ENCODE results near the gene FRMD3.
A peak's percentile ranks its signal among the peaks of the same experiment; 100 is the strongest.

Gene FRMD3

DNA sequence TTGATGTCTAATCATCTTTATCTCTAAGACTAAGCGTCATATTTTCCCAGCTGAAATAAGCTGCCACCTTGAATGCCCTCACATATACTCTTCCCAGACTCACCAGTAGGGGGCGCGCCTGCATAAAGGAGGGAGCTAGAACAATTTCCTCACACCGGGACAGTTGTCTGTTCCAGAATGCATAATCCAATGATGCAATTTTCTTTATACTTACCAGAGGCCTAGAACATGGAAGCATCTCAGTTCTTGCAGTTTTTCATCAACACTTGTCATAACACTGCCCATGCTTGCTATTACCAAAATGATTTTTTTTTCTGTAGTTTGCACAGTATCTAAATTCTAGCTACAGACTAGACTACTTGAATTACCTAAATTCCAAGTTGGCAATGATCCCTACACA is 203.9 kb downstream of the FRMD3 start:
- H3K9me3 ChIP-seq = no peaks in the 10 kb centered on the region
- peak; percentile 64 to 88 for DNase-seq (ENCODE audit: low spot score in 2 of 2)
- no peaks in the 10 kb centered on the region for H3K27me3 ChIP-seq (ENCODE audit: low read depth)
- H3K36me3 ChIP-seq (replicated peaks) = no peaks in the 10 kb centered on the region
- in situ Hi-C loops (cut with MboI; ENCODE audit: low sequenced_read_pairs) = loop anchor here (25.0 kb wide), 1 partner anchor 578 kb away; the partner anchor contains the start of gene KIF27
- H3K4me3 ChIP-seq = no peak overlapping the region
- no peaks in the 10 kb centered on the region for H3K4me1 ChIP-seq

DNA sequence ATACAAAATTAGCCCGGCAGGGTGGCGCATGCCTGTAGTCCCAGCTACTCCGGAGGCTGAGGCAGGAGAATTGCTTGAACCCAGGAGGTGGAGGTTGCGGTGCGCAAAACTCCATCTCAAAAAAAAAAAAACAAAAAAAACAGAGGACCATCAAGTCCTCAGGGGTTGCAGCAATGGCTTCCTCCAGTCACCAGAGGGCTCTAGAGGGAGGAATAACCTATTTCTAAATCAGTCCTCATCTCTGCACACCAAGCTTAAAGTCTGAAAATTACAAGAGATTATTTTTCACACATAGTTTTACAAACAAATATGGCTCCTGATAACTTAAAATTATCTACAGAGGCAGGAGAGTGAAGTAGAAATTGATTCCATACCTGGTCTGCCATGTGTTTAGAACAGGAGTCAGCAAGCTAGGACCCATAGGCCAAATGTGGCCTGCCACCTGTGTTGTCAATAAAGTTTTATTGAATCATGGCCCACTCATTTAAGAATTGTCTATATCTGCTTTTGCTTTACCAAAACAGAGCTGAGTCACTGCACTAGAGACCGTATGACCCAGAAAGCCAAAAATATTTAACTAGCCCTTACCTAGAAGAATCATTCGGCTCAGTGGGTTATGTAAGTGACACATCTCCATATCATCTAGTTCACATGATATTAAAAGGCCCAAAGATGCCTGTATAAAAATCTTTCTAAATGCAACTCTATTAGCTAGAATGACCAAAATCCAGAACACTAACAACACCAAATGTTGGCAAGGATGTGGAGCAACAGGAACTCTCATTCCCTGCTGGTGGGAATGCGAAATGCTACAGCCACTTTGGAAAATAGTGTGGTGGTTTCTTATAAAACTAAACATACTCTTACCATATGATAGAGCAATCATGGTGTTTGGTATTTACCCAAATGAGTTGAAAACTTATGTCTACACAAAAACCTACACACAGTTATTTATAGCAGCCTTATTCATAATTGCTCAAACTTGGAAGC is 207.7 kb downstream of the FRMD3 start:
- in situ Hi-C loops (cut with MboI; ENCODE audit: low sequenced_read_pairs) = loop anchor here (25.0 kb wide), 1 partner anchor 582 kb away; the partner anchor contains the start of gene KIF27
- H3K27me3 ChIP-seq (ENCODE audit: low read depth) = no peaks in the 10 kb centered on the region
- H3K4me1 ChIP-seq = no peaks in the 10 kb centered on the region
- no peak for DNase-seq (ENCODE audit: low spot score in 2 of 2)
- no peaks in the 10 kb centered on the region for H3K9me3 ChIP-seq
- H3K36me3 ChIP-seq (replicated peaks) = no peaks in the 10 kb centered on the region
- no peak overlapping the region for H3K4me3 ChIP-seq

DNA sequence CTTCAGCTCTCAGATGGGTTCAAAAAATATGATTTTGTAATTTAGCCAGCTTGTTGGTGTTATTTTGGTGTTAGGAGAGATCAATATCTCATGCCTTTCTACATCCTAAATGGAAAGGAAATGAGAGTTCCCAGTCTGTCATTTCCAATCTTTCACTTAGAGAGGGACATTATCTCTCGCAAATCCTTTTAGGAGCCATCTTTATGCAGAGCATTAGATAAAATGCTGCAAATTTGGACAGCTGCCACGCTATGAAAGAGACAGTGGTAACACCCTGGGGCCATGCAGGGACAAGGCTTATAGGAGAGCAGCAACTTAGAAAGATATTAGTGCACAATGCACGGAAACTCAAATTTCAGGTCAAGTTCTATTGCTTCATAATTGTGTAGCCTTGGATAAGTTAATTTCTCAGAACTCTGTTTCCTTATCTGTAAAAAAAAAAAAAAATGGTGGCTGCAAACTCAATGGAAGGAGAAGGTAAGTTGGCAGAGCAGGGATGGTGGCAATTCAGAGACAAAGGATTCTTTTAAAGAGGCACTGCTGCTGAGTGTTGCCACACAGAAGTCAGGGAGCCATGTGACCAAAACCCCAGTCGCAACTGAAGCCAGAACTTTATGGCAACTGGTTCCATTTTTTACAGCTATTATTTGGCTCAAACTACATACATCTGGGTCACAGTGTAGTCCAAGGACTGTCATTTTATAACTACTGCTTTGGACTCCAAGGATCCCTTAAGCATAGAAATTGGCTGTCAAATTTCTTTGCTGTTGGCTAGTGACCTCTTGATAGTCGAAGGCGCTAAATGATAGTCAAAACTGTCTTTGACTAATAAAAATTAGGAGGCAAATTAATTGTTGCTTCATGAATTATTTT is 210.2 kb downstream of the FRMD3 start:
- no peak for DNase-seq (ENCODE audit: low spot score in 2 of 2)

GRCh38 chr9:83327323-83327722 is 210.9 kb downstream of the FRMD3 start:
- no peaks in the 10 kb centered on the region for H3K36me3 ChIP-seq (replicated peaks)

More for the DNA sequence above, 210.2 kb downstream of the FRMD3 start:
- Histone ChIP-seq H3K4me3 (no peak overlapping the region), H3K27me3 (ENCODE audit: low read depth) (no peaks in the 10 kb centered on the region), H3K4me1 (no peaks in the 10 kb centered on the region), H3K36me3 (replicated peaks) (no peaks in the 10 kb centered on the region), H3K9me3 (no peaks in the 10 kb centered on the region)
- in situ Hi-C loops (cut with MboI; ENCODE audit: low sequenced_read_pairs) = loop anchor here (25.0 kb wide), 1 partner anchor 584 kb away; the partner anchor contains the start of gene KIF27

GRCh38 chr9:83323148-83323547 is 215.1 kb downstream of the FRMD3 start:
- no peaks in the 10 kb centered on the region; the same call in 1 of the 2 replicates for H3K9me3 ChIP-seq
- H3K27me3 ChIP-seq (ENCODE audit: low read depth) = no peaks in the 10 kb centered on the region
- in situ Hi-C loops (cut with MboI; ENCODE audit: low sequenced_read_pairs) = no loop called here
- no peaks in the 10 kb centered on the region for H3K4me1 ChIP-seq
- no peak for DNase-seq (ENCODE audit: low spot score in 2 of 2)
- no peaks in the 10 kb centered on the region for H3K36me3 ChIP-seq (replicated peaks)
- no peak overlapping the region for H3K4me3 ChIP-seq

More at GRCh38 chr9:83327323-83327722, 210.9 kb downstream of the FRMD3 start:
- Histone ChIP-seq H3K27me3 (ENCODE audit: low read depth) (no peaks in the 10 kb centered on the region), H3K9me3 (no peaks in the 10 kb centered on the region), H3K4me3 (no peak overlapping the region), H3K4me1 (no peaks in the 10 kb centered on the region)
- in situ Hi-C loops (cut with MboI; ENCODE audit: low sequenced_read_pairs) = loop anchor here (25.0 kb wide), 1 partner anchor 585 kb away; the partner anchor contains the start of gene KIF27
- no peak for DNase-seq (ENCODE audit: low spot score in 2 of 2)

GRCh38 chr9:83322438-83322837 is 215.8 kb downstream of the FRMD3 start:
- in situ Hi-C loops (cut with MboI; ENCODE audit: low sequenced_read_pairs) = no loop called here
- Histone ChIP-seq H3K36me3 (replicated peaks) (no peaks in the 10 kb centered on the region), H3K4me1 (no peaks in the 10 kb centered on the region), H3K4me3 (no peak overlapping the region), H3K9me3 (no peaks in the 10 kb centered on the region; the same call in 1 of the 2 replicates), H3K27me3 (ENCODE audit: low read depth) (no peaks in the 10 kb centered on the region)
- no peak for DNase-seq (ENCODE audit: low spot score in 2 of 2)

GRCh38 chr9:83317244-83317643 is 221.0 kb downstream of the FRMD3 start:
- in situ Hi-C loops (cut with MboI; ENCODE audit: low sequenced_read_pairs) = no loop called here
- H3K9me3 ChIP-seq = no peaks in the 10 kb centered on the region; the same call in 1 of the 2 replicates
- H3K36me3 ChIP-seq (replicated peaks) = no peaks in the 10 kb centered on the region
- no peaks in the 10 kb centered on the region for H3K27me3 ChIP-seq (ENCODE audit: low read depth)
- DNase-seq (ENCODE audit: low spot score in 2 of 2) = no peak
- H3K4me1 ChIP-seq = no peaks in the 10 kb centered on the region
- no peak overlapping the region for H3K4me3 ChIP-seq

GRCh38 chr9:83315649-83316048 is 222.6 kb downstream of the FRMD3 start:
- H3K4me1 ChIP-seq = no peaks in the 10 kb centered on the region
- in situ Hi-C loops (cut with MboI; ENCODE audit: low sequenced_read_pairs) = no loop called here
- no peaks in the 10 kb centered on the region for H3K9me3 ChIP-seq
- H3K27me3 ChIP-seq (ENCODE audit: low read depth) = no peaks in the 10 kb centered on the region
- H3K36me3 ChIP-seq (replicated peaks) = no peaks in the 10 kb centered on the region
- no peak overlapping the region for H3K4me3 ChIP-seq
- DNase-seq (ENCODE audit: low spot score in 2 of 2) = no peak

- H3K4me3 ChIP-seq = no peak overlapping the region
- no peak for DNase-seq (ENCODE audit: low spot score in 2 of 2)
- no peaks in the 10 kb centered on the region for H3K36me3 ChIP-seq (replicated peaks)
- no peaks in the 10 kb centered on the region for H3K9me3 ChIP-seq
- H3K4me1 ChIP-seq = no peaks in the 10 kb centered on the region
- in situ Hi-C loops (cut with MboI; ENCODE audit: low sequenced_read_pairs) = no loop called here
- no peaks in the 10 kb centered on the region for H3K27me3 ChIP-seq (ENCODE audit: low read depth)
Measured at GRCh38 chr9:83313781-83314180, 224.4 kb downstream of the FRMD3 start.

GRCh38 chr9:83312537-83312936 is 225.7 kb downstream of the FRMD3 start:
- Histone ChIP-seq H3K9me3 (no peaks in the 10 kb centered on the region), H3K36me3 (replicated peaks) (no peaks in the 10 kb centered on the region), H3K4me3 (no peak overlapping the region), H3K27me3 (ENCODE audit: low read depth) (no peaks in the 10 kb centered on the region), H3K4me1 (no peaks in the 10 kb centered on the region)
- in situ Hi-C loops (cut with MboI; ENCODE audit: low sequenced_read_pairs) = no loop called here
- no peak for DNase-seq (ENCODE audit: low spot score in 2 of 2)

GRCh38 chr9:83307066-83307724 is 231.0 kb downstream of the FRMD3 start:
- Histone ChIP-seq H3K4me3 (no peak overlapping the region), H3K36me3 (replicated peaks) (no peaks in the 10 kb centered on the region), H3K9me3 (no peaks in the 10 kb centered on the region), H3K27me3 (ENCODE audit: low read depth) (no peaks in the 10 kb centered on the region), H3K4me1 (no peaks in the 10 kb centered on the region)
- DNase-seq (ENCODE audit: low spot score in 2 of 2) = no peak
- in situ Hi-C loops (cut with MboI; ENCODE audit: low sequenced_read_pairs) = no loop called here

- H3K27me3 ChIP-seq (ENCODE audit: low read depth) = no peaks in the 10 kb centered on the region
- no peaks in the 10 kb centered on the region for H3K36me3 ChIP-seq (replicated peaks)
- in situ Hi-C loops (cut with MboI; ENCODE audit: low sequenced_read_pairs) = no loop called here
- H3K9me3 ChIP-seq = no peaks in the 10 kb centered on the region
- H3K4me1 ChIP-seq = no peaks in the 10 kb centered on the region
- H3K4me3 ChIP-seq = no peak overlapping the region
- no peak for DNase-seq (ENCODE audit: low spot score in 2 of 2)
Measured at GRCh38 chr9:83304686-83305085, 233.5 kb downstream of the FRMD3 start.

- no peaks in the 10 kb centered on the region for H3K9me3 ChIP-seq
- H3K4me3 ChIP-seq = no peak overlapping the region
- no peak for DNase-seq (ENCODE audit: low spot score in 2 of 2)
- in situ Hi-C loops (cut with MboI; ENCODE audit: low sequenced_read_pairs) = no loop called here
- H3K36me3 ChIP-seq (replicated peaks) = no peaks in the 10 kb centered on the region
- no peaks in the 10 kb centered on the region for H3K4me1 ChIP-seq
- H3K27me3 ChIP-seq (ENCODE audit: low read depth) = no peaks in the 10 kb centered on the region
Measured at GRCh38 chr9:83299571-83299970, 238.6 kb downstream of the FRMD3 start.

All from HAP-1 (cell line).